ENCODE results near the gene THBS3.

DNA sequence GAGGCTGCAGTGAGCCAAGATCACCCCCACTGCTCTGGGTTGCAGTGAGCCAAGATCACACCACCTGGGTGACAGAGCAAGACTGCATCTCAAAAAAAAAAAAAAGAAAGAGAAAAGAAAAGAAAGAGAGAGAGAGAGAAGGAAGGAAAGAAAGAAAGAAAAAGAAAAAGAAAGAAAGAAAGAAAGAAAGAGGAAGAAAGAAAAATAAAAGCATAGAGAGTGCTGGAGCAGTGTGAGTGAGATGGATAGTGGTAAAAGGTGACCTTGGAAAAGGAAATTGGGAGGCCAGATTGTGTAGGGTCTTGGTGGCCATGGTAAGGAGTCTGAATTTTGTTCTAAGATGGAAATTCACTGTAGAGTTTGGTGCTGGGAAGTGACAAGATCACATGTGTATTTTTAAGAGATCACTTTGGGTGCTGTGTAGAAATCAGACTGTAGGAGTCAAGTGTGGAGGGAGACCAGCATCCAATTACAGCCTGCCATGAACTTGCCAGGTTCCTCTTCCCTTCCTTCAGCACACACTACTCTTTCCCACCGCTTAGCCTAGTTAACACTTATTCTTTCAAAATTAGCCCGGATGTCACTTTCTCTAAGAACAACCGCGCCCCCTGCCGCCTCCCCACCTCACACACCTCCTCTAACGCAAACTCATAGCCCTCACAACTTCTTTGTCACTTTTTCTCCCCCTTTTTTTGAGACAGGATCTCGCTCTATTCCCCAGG, 18.7 kb upstream of the THBS3 start:
- TF ChIP-seq, protein P1, sequence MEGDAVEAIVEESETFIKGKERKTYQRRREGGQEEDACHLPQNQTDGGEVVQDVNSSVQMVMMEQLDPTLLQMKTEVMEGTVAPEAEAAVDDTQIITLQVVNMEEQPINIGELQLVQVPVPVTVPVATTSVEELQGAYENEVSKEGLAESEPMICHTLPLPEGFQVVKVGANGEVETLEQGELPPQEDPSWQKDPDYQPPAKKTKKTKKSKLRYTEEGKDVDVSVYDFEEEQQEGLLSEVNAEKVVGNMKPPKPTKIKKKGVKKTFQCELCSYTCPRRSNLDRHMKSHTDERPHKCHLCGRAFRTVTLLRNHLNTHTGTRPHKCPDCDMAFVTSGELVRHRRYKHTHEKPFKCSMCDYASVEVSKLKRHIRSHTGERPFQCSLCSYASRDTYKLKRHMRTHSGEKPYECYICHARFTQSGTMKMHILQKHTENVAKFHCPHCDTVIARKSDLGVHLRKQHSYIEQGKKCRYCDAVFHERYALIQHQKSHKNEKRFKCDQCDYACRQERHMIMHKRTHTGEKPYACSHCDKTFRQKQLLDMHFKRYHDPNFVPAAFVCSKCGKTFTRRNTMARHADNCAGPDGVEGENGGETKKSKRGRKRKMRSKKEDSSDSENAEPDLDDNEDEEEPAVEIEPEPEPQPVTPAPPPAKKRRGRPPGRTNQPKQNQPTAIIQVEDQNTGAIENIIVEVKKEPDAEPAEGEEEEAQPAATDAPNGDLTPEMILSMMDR (IDR thresholded peaks at IDR 0.05; ENCODE audit: poor library complexity, severe bottlenecking): peak; percentile 75
- no peak for TF ChIP-seq EP300 (conservative IDR thresholded peaks at IDR 0.05; ENCODE audit: poor library complexity, severe bottlenecking)
- TF ChIP-seq, protein P2, sequence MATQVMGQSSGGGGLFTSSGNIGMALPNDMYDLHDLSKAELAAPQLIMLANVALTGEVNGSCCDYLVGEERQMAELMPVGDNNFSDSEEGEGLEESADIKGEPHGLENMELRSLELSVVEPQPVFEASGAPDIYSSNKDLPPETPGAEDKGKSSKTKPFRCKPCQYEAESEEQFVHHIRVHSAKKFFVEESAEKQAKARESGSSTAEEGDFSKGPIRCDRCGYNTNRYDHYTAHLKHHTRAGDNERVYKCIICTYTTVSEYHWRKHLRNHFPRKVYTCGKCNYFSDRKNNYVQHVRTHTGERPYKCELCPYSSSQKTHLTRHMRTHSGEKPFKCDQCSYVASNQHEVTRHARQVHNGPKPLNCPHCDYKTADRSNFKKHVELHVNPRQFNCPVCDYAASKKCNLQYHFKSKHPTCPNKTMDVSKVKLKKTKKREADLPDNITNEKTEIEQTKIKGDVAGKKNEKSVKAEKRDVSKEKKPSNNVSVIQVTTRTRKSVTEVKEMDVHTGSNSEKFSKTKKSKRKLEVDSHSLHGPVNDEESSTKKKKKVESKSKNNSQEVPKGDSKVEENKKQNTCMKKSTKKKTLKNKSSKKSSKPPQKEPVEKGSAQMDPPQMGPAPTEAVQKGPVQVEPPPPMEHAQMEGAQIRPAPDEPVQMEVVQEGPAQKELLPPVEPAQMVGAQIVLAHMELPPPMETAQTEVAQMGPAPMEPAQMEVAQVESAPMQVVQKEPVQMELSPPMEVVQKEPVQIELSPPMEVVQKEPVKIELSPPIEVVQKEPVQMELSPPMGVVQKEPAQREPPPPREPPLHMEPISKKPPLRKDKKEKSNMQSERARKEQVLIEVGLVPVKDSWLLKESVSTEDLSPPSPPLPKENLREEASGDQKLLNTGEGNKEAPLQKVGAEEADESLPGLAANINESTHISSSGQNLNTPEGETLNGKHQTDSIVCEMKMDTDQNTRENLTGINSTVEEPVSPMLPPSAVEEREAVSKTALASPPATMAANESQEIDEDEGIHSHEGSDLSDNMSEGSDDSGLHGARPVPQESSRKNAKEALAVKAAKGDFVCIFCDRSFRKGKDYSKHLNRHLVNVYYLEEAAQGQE (IDR thresholded peaks at IDR 0.05; ENCODE audit: borderline replicate concordance): no peak
- TF ChIP-seq MXI1 (conservative IDR thresholded peaks at IDR 0.05; ENCODE audit: poor library complexity, severe bottlenecking): no peak
- no peak for TF ChIP-seq TAF1 (IDR thresholded peaks at IDR 0.05; ENCODE audit: low read depth)
- peak; percentile 64 for TF ChIP-seq RAD21 (conservative IDR thresholded peaks at IDR 0.05)
- TF ChIP-seq EZH2 (IDR thresholded peaks at IDR 0.05; ENCODE audit: borderline replicate concordance, insufficient read depth, low read length, poor library complexity, severe bottlenecking): no peak
- TF ChIP-seq POLR2AphosphoS5 (IDR thresholded peaks at IDR 0.05): no peak
- TF ChIP-seq SMC3 (conservative IDR thresholded peaks at IDR 0.05; ENCODE audit: poor library complexity): peak; percentile 58

Data from neural cell (in vitro differentiated cells).